ENCODE data around the gene ZNF189. TPM values are rescaled to one million over a fixed set of nuclear protein-coding genes. Genes with fewer than 3 reads are reported as not detected.

ZNF189 gene
- total and polyA plus RNA-seq, 2 donors (not counting 3 experiments of a cell fraction or from before 2014, with no cell fraction given), result 3.3 to 14.6 TPM

DNA sequence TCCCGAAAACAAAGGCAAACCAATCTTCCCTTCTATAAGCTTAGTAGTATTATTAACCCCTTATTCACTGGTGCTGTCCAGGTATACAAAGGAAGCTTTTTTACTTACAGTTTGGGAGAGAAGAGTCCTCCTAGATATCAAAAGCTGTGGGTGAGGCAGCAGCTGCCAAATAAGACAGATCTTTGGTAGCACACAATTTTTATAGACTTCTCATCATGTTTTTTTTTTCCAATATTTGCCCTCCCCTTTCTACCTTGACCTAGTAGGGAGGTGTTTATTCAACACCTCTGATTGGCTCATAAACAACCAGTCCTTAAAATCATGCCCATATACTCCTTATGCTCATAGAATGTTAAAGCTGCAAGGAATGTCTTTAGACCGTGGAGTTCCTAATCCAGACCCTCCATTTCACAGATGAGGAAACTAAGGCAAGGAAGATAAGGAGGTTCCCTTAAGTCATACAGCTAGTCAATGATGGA is 37.0 kb downstream of the ZNF189 start, which contains the start of gene ALDOB:
Gene ALDOB (minus strand): TSS at position 174 of the 479 bp plus-strand sequence. CDS start 4,887 bp downstream, outside the sequence.
- POLR2A ChIA-PET, result interaction anchor here (0.7 kb wide), 1 partner anchor 1572 kb away, joined by 4 read pairs; no protein-coding TSS in a partner anchor
- dilution Hi-C loops (cut with MboI; ENCODE audit: extremely low pct_ligation_motif_present, low sequenced_read_pairs), result no loop called here
- no TSS peak for BruUV-seq (replicated peaks)

More for the DNA sequence above, 37.0 kb downstream of the ZNF189 start, which contains the start of gene ALDOB:
- Histone ChIP-seq H3K36me3 (ENCODE audit: control insufficient read depth in 2 of 2, extremely low read depth in 1 of 2, insufficient read depth in 2 of 2, low read length in 2 of 2) (no peaks in the 10 kb centered on the region), H3K4me2 (ENCODE audit: insufficient read depth, low read length) (no peak within 1 kb of the TSS), H2AFZ (ENCODE audit: low read depth, low read length) (no peak within 1 kb of the TSS), H3K9me1 (replicated peaks; ENCODE audit: control insufficient read depth, extremely low read depth, insufficient read depth, low read length) (no peaks in the 10 kb centered on the region), H3K9ac (replicated peaks; ENCODE audit: extremely low read depth, insufficient read depth, low read length) (no peak within 1 kb of the TSS), H3K27ac (ENCODE audit: insufficient read depth, low read depth, low read length) (no peak within 1 kb of the TSS), H3K27me3 (ENCODE audit: control insufficient read depth in 2 of 2, insufficient read depth in 2 of 2, low read length in 2 of 2) (peaks cover 0 to 3% of the 10 kb centered on the region in 2 experiments), H3K9me3 (replicated peaks; ENCODE audit: control insufficient read depth, insufficient read depth, low read length) (no peaks in the 10 kb centered on the region), H3K4me3 (replicated peaks in 1 of 3; ENCODE audit: insufficient read depth in 1 of 3, low read depth in 1 of 3, low read length in 3 of 3) (no peak within 1 kb of the TSS), H4K20me1 (replicated peaks; ENCODE audit: control insufficient read depth, extremely low read depth, insufficient read depth, low read length) (no peaks in the 10 kb centered on the region), H3K4me1 (ENCODE audit: control insufficient read depth, extremely low read depth, insufficient read depth, low read length) (no peaks in the 10 kb centered on the region), H3K79me2 (ENCODE audit: control insufficient read depth, insufficient read depth, low read length) (no peaks in the 10 kb centered on the region)
- no peak for FAIRE-seq
- intact Hi-C loops (cut with micrococcal nuclease), result no loop called here
- no peak for DNase-seq (ENCODE audit: low read depth, low spot score)
- CTCF ChIA-PET, result no interaction called here
- TF ChIP-seq FOS (IDR thresholded peaks at IDR 0.05; ENCODE audit: borderline replicate concordance, insufficient read depth, low read length), result no peak
- no peak for TF ChIP-seq EZH2 (IDR thresholded peaks at IDR 0.05; ENCODE audit: borderline replicate concordance, low read depth, low read length, severe bottlenecking)
- no peak for TF ChIP-seq POLR2A (IDR thresholded peaks at IDR 0.05; ENCODE audit: low read depth, low read length)
- TF ChIP-seq, protein P1, sequence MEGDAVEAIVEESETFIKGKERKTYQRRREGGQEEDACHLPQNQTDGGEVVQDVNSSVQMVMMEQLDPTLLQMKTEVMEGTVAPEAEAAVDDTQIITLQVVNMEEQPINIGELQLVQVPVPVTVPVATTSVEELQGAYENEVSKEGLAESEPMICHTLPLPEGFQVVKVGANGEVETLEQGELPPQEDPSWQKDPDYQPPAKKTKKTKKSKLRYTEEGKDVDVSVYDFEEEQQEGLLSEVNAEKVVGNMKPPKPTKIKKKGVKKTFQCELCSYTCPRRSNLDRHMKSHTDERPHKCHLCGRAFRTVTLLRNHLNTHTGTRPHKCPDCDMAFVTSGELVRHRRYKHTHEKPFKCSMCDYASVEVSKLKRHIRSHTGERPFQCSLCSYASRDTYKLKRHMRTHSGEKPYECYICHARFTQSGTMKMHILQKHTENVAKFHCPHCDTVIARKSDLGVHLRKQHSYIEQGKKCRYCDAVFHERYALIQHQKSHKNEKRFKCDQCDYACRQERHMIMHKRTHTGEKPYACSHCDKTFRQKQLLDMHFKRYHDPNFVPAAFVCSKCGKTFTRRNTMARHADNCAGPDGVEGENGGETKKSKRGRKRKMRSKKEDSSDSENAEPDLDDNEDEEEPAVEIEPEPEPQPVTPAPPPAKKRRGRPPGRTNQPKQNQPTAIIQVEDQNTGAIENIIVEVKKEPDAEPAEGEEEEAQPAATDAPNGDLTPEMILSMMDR (IDR thresholded peaks at IDR 0.05; ENCODE audit: extremely low read depth in 1 of 2, insufficient read depth in 1 of 2, low read depth in 1 of 2, low read length in 2 of 2), result no peak
- no peak for TF ChIP-seq POLR2AphosphoS5 (IDR thresholded peaks at IDR 0.05; ENCODE audit: insufficient read depth, low read depth, low read length)
- TF ChIP-seq MYC (IDR thresholded peaks at IDR 0.05; ENCODE audit: low read depth, low read length), result no peak
- TF ChIP-seq GATA2 (IDR thresholded peaks at IDR 0.05; ENCODE audit: insufficient read depth, insufficient read length, low read depth, low read length), result no peak
- no peak for TF ChIP-seq JUN (IDR thresholded peaks at IDR 0.05; ENCODE audit: borderline replicate concordance, insufficient read depth, insufficient read length, low read depth)
- TF ChIP-seq, protein P2, sequence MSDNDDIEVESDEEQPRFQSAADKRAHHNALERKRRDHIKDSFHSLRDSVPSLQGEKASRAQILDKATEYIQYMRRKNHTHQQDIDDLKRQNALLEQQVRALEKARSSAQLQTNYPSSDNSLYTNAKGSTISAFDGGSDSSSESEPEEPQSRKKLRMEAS (IDR thresholded peaks at IDR 0.05; ENCODE audit: insufficient read depth, insufficient read length), result no peak

Data from endothelial cell of umbilical vein (primary cell).